ENCODE data around the gene PDZD8.
"Not testable (repeated sequence)": the region's sequence is repeated elsewhere in the genome, so short reads cannot be mapped to it uniquely, and the experiment has no call there.

The PDZD8 gene

GRCh38 chr10:117249493-117250093, 125.6 kb downstream of the PDZD8 start:
- DNase-seq, result no peak

- DNase-seq, result no peak
Observed at GRCh38 chr10:117248750-117249465, 126.3 kb downstream of the PDZD8 start.

GRCh38 chr10:117246997-117247671, 128.1 kb downstream of the PDZD8 start:
- no peak for DNase-seq

GRCh38 chr10:117242463-117242832, 132.8 kb downstream of the PDZD8 start:
- no peak for DNase-seq

DNA sequence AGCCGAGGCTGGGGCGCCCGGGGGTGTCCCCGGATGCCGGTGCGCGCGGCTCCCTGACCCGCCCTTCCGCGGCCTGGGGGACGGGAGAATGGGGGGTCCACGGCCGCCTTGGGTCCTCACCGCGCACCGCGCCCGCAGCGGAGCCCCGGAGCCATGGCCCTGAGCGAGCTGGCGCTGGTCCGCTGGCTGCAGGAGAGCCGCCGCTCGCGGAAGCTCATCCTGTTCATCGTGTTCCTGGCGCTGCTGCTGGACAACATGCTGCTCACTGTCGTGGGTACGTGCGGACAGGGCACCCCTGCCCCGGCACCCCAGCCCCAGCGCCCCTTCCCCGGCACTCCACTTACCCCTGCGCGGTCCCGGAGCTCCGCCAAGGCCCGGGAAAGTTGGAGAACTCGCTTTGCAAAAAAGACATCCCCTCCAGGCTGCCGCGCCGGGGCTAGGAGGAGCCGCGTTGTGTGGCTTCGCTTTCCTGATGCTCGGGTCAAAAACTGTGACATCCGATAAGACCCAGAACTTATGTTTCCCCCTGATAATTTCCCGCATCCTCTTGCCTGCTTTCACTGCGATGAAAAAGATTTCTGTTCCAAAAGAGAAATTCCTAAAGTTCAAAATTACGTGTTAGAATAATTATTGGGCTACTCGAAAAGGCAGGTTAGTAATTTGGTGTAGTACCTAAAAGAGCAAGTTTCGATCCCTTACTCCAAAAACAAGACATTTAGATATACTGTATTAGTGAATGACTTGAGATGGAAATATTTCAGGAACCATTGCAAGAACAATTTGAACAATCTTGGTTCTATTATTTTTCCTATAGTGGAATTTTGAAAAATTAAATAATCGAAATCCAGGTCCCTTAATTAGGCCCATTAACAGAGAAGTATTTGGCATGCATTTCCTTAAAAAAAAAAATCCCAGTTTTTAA, 133.4 kb downstream of the PDZD8 start:
- DNase-seq, result no peak

- DNase-seq, result no peak
Observed at GRCh38 chr10:117240621-117241529, 134.4 kb downstream of the PDZD8 start, which contains the start of gene SLC18A2. Gene SLC18A2, plus strand, starts transcription at chr10:117241114. Its CDS starts 580 bp downstream, at chr10:117241694.

GRCh38 chr10:117239721-117240620, 135.3 kb downstream of the PDZD8 start:
- DNase-seq, result no peak

GRCh38 chr10:117239051-117239450, 136.2 kb downstream of the PDZD8 start:
- no peak for DNase-seq

DNA sequence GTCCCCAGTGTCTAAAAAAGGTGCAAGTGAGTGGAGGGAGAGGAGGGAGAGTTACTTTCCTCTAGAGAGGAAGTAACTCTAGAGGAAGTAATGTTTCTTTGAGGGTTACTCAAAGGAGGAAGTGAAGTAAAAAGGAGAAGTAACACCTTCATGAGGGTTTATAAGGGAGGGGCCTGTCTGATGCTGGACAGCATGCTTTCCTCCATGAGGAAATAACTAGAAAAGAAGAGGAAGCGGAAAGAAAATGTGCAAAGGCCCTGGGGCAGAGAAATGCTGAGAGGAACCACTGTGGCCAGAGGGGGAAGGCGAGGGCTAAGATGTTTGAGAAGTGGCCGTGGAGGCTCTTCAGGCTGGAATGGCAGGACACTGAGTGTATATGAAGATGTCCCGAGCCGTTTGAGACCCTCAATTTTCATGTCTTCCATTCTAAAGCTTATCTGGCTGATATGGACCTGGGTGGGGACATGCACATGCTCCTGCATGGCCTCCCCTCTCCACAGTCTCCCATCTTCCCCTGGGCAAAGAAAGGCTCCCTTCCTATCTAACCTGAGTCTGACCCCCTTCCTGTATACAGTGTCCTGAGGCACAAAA, 137.7 kb downstream of the PDZD8 start:
- DNase-seq, result no peak

- not testable (repeated sequence) for DNase-seq
Observed at GRCh38 chr10:117230107-117230506, 145.1 kb downstream of the PDZD8 start.

DNA sequence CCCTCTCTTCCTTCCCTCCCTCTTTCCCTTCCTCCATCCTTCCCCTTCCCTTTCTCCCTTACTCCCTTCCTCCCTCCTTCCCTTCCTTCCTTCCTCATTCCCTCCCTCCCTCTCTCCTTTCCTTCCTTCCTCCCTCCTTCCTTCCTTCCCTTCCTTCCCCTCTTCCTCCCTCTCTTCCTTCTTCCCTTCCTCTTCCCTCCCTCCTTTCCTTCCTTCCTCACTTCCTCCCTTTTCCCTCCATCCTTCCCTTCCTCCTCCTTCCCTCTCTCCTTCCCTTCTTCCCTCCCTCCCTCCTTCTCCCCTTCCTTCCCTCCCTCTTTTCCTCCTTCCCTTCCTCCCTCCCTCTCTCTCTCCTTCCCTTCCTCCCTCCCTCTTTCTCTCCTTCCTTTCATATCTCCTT, 147.0 kb downstream of the PDZD8 start:
- no peak for DNase-seq
